Activated naive CD4-positive, alpha-beta T cell treated with anti-CD3 and anti-CD28 coated beads for 36 hours (primary cell): ENCODE data around the gene NKAPL. TPM values are rescaled to one million over a fixed set of nuclear protein-coding genes. Genes with fewer than 3 reads are reported as not detected.

Source experiments
- CTCF ChIA-PET: fragments of 350-600 bp; sonication (Branson Sonifier 250); formaldehyde crosslinking; loops from one replicate; lab custom pipeline; 2021; ENCODE audit warnings: antibody characterized with exemption; lab: Charles Lee
- DNase-seq: peaks from one replicate; pipeline ENCODE4 v3.0.0-alpha.2; 2020
- H3K27ac Mint-ChIP-seq: one replicate; pipeline ENCODE4 v1.8.0; 2021; ENCODE audit warnings: mild to moderate bottlenecking, mixed read lengths
- H3K27me3 Mint-ChIP-seq: one replicate; pipeline ENCODE4 v1.8.0; 2021; ENCODE audit warnings: low read depth, mixed read lengths
- H3K36me3 Mint-ChIP-seq: one replicate; pipeline ENCODE4 v1.8.0; 2021; ENCODE audit warnings: low read depth, mixed read lengths
- H3K4me1 Mint-ChIP-seq: one replicate; pipeline ENCODE4 v1.8.0; 2021; ENCODE audit warnings: low read depth, mixed read lengths
- H3K4me3 Mint-ChIP-seq: one replicate; pipeline ENCODE4 v1.8.0; 2021; ENCODE audit warnings: mild to moderate bottlenecking, moderate library complexity, mixed read lengths
- H3K9me3 Mint-ChIP-seq: one replicate; pipeline ENCODE4 v1.8.0; 2021; ENCODE audit warnings: mixed read lengths
- intact Hi-C: fragments of 100-400 bp; cut with micrococcal nuclease; formaldehyde crosslinking; loops from one replicate; pipeline ENCODE4 v1.15.1; 2023
- total RNA-seq, 2 experiments: library from RNA; stranded (reverse); gene quantifications; one replicate each; pipeline ENCODE4 v1.2.3, GENCODE V29; 2021

NKAPL gene
- under 1 TPM in 1 of 2 experiments, not detected in 1; 0.12 TPM for total RNA-seq

DNA sequence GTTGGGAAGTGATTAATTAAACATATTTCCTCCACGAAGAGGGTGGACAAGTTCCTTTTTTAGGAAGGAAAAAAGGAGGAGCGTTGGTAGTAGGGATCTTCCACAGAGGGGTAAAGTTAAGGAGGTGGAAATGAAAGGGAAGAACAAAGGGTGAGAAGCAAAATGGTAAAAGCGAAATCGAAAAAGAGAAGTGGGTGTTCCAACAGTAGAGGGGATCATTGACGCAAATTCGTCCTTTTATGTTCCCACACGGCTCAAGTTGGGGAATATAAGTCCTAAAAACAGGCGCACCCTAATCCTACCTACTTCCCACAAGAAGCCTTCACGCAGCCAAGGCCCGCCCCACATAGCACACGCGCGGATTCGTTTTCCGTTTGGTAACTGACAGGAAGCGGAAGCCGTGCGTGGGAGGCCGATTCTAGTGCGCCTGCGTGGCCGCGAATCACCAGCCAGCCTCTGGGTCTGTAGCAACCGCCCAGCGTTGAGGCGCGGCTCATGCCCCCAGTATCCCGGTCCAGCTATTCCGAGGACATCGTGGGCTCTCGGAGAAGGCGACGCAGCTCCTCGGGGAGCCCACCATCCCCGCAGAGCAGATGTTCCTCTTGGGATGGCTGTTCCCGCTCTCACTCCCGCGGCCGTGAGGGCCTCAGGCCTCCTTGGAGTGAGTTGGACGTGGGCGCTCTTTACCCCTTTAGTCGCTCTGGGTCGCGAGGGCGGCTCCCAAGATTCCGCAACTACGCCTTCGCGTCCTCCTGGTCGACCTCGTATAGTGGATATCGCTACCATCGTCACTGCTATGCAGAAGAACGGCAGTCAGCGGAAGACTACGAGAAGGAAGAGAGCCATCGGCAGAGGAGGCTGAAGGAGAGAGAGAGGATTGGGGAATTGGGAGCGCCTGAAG, at the start of gene NKAPL:
TSS of gene NKAPL (plus strand) at position 421 of the 901 bp plus-strand sequence. CDS start at position 496, 75 bp downstream.
- intact Hi-C loops: no loop called here

GRCh38 chr6:28209753-28210535, 49.2 kb upstream of the NKAPL start:
- Mint-ChIP-seq H3K4me3 (no peak overlapping the region), H3K4me1 (peaks cover 24% of the 10 kb centered on the region)
- no peak for DNase-seq

More for the DNA sequence above, at the start of gene NKAPL:
- peaks cover 4% of the 10 kb centered on the region for H3K9me3 Mint-ChIP-seq
- DNase-seq: peak; percentile 71
- H3K4me3 Mint-ChIP-seq: peak within 1 kb of the TSS; percentile 26
- H3K4me1 Mint-ChIP-seq: peaks cover 9% of the 10 kb centered on the region
- peak within 1 kb of the TSS; percentile 72 for H3K27ac Mint-ChIP-seq
- peaks cover 4% of the 10 kb centered on the region for H3K36me3 Mint-ChIP-seq
- peaks cover 3% of the 10 kb centered on the region for H3K27me3 Mint-ChIP-seq
- CTCF ChIA-PET: interaction anchor here (0.6 kb wide), 1 partner anchor 569 kb away, joined by 3 read pairs; no protein-coding TSS in a partner anchor

GRCh38 chr6:28211840-28212509, 47.1 kb upstream of the NKAPL start:
- Mint-ChIP-seq H3K9me3 (no peaks in the 10 kb centered on the region), H3K27me3 (peaks cover 76% of the 10 kb centered on the region), H3K27ac (no peak overlapping the region), H3K4me3 (peak overlapping the region; percentile 70), H3K4me1 (peaks cover 24% of the 10 kb centered on the region), H3K36me3 (no peaks in the 10 kb centered on the region)
- intact Hi-C loops: loop anchor here (2.0 to 5.0 kb wide), 6 partner anchors 55 to 460 kb away; partner anchors contain the start of genes ZNF165 and ZSCAN26
- CTCF ChIA-PET: interaction anchor here (0.7 kb wide), 1 partner anchor 13 kb away, joined by 13 read pairs; no protein-coding TSS in a partner anchor
- peak; percentile 30 for DNase-seq

More at GRCh38 chr6:28209753-28210535, 49.2 kb upstream of the NKAPL start:
- H3K9me3 Mint-ChIP-seq: no peaks in the 10 kb centered on the region
- intact Hi-C loops: loop anchor here (5.0 kb wide), 3 partner anchors 57 to 458 kb away; partner anchors contain the start of gene ZSCAN26
- H3K27ac Mint-ChIP-seq: no peak overlapping the region
- no peaks in the 10 kb centered on the region for H3K36me3 Mint-ChIP-seq
- CTCF ChIA-PET: interaction anchor here (0.7 kb wide), 1 partner anchor 404 kb away, joined by 3 read pairs; no protein-coding TSS in a partner anchor
- H3K27me3 Mint-ChIP-seq: peaks cover 77% of the 10 kb centered on the region

DNA sequence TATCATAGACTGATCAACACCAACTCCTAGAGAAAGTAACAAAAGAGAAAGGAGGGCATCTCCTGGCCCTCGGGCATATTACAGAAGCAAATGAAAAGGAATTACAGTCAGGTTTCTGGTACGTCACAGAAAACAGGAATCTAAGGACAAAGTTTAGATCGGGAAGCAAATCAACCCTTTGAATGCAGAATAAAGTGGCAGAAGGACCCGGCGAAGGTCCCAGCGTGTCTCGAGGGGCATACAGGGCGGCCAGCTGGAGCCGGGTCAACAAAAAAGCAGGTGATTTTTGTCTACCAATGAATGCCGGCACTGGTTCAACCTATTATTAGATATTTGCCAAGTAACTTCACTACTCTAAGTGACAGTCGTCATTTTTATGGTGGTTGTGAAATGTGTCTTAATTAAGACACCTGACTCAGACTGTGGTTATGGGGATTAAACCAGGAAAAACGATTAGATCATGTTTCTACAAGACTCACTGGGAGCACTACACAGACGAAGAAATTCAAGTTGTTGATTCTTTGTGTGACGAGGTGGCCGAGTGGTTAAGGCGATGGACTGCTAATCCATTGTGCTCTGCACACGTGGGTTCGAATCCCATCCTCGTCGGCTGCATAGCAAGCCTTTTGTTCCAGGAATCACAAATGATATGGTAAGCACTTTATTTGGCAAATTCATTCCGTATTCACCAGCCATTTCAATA, 46.4 kb upstream of the NKAPL start:
- CTCF ChIA-PET: interaction anchor here (0.6 kb wide), 1 partner anchor 342 kb away, joined by 4 read pairs; no protein-coding TSS in a partner anchor
- Mint-ChIP-seq H3K27me3 (peaks cover 72% of the 10 kb centered on the region), H3K4me3 (peak overlapping the region; percentile 70), H3K9me3 (no peaks in the 10 kb centered on the region), H3K4me1 (peaks cover 18% of the 10 kb centered on the region), H3K36me3 (no peaks in the 10 kb centered on the region), H3K27ac (peak overlapping the region; percentile 38)
- DNase-seq: peak; percentile 86
- intact Hi-C loops: loop anchor here (2.0 to 5.0 kb wide), 6 partner anchors 55 to 460 kb away; partner anchors contain the start of genes ZNF165 and ZSCAN26

DNA sequence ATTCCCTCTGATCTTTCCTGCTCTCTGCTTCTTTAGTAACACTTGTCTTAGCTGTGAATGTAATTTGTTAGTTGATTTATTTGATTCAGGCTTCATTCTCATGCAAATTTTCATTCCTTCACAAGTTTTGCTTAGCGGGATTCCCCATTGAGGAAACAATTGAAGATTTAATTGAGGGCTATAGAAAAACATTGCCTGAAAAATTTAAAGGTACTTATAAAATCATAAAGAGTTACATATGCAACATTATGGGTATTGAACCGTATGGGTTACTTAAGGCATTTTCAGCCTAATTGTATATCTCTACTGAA, 45.9 kb upstream of the NKAPL start:
- Mint-ChIP-seq H3K9me3 (no peaks in the 10 kb centered on the region), H3K4me1 (peaks cover 14% of the 10 kb centered on the region), H3K36me3 (no peaks in the 10 kb centered on the region), H3K27me3 (peaks cover 72% of the 10 kb centered on the region), H3K27ac (no peak overlapping the region), H3K4me3 (no peak overlapping the region)
- CTCF ChIA-PET: interaction anchor here (0.6 kb wide), 1 partner anchor 343 kb away, joined by 4 read pairs; no protein-coding TSS in a partner anchor
- intact Hi-C loops: loop anchor here (2.0 to 5.0 kb wide), 6 partner anchors 54 to 461 kb away; partner anchors contain the start of genes ZNF165 and ZSCAN26
- DNase-seq: no peak

DNA sequence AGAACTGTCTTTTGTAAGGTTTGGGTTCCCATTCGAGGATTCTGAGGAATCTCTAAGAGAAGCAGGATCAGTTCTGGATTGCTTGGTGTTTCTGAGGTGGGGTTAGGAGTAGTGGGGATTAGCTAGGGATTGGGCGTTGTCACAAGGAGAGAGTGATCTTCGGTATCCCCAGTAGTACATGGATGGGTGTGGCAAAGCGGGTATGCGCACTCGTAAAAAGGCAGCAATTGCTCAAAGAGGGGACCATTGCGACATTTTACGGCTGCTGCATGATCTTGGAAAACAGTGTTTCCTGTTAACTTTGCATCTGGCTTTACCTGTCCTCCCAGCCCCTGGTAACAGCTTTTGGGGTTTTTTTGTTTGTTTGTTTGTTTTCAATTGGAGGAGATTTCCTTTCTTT, 43.7 kb upstream of the NKAPL start:
- H3K27ac Mint-ChIP-seq: no peak overlapping the region
- H3K27me3 Mint-ChIP-seq: peaks cover 75% of the 10 kb centered on the region
- H3K4me1 Mint-ChIP-seq: peaks cover 13% of the 10 kb centered on the region
- CTCF ChIA-PET: no interaction called here
- H3K4me3 Mint-ChIP-seq: peak overlapping the region; percentile 7
- no peaks in the 10 kb centered on the region for H3K36me3 Mint-ChIP-seq
- peak; percentile 13 for DNase-seq
- intact Hi-C loops: no loop called here
- H3K9me3 Mint-ChIP-seq: no peaks in the 10 kb centered on the region

DNA sequence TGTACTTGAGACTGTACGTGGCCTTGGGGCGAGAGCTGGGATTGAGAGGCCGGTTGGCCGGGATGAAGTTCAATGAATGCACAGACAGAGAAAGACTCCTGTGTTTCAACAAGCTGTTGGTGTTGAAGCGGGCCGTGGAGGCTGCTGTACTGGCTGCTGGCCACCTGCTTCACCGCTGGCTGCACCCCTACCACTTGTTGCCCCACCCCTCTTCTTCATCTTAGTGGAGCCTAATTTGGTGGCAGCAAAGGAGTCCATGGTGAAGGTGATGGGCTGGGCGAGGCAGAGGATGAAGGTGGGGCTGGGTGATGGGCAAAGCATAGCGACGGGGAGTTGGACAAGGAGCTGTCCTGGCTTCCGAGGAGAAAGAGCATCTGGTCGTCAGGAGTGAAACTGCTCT, 41.2 kb upstream of the NKAPL start:
- Mint-ChIP-seq H3K4me1 (peaks cover 2% of the 10 kb centered on the region), H3K9me3 (no peaks in the 10 kb centered on the region), H3K4me3 (peak overlapping the region; percentile 40), H3K36me3 (no peaks in the 10 kb centered on the region), H3K27ac (no peak overlapping the region), H3K27me3 (peaks cover 71% of the 10 kb centered on the region)
- intact Hi-C loops: no loop called here
- no peak for DNase-seq
- CTCF ChIA-PET: interaction anchor here (0.7 to 1.2 kb wide), 2 partner anchors 8 to 138 kb away, joined by 3 to 5 read pairs; no protein-coding TSS in a partner anchor

DNA sequence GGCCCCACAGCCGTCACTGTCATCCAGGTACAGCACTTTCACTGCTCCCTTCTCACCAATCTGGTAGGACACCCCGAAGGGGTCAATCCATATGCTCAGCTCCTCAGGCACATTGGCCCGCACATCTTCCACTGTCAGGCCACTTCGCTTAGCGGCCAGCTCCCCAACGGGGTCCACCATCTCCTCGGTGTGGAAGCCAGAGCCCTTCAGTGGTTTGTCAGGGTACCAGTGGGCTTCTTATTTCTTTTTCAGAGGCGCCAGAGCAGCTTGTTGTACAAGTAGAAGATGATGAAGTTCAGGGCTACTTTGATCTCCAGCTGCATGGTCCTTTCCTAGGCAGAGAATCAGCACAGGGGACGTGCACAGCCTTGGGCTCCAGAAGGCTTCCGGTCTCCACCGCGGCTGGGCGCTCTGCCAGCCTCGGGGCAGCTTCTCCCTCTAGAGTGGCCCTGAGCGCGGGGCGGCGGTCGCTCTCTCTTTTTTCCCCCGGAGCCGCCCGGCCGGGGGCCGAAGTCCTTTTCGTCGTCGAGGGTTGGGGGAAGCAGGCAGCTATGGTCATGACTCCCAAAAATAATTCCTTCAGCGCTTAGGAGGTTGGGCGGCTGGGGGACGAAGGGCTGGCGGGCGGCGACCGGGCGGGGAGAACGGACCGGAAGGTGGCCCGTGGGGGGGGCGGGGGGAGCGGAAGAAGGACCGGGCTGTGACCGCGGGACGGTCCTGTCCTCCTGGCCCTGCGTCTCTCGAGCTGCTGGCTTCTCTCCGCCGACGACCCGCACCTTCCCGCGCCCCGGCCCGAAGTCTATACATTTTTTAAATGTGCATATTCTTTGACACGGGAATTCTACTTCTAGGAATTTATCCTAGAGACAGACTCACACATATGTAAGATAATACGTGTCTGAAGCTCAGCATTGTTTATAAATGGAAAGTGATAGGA, 40.5 kb upstream of the NKAPL start:
- Mint-ChIP-seq H3K36me3 (no peaks in the 10 kb centered on the region), H3K27ac (no peak overlapping the region), H3K4me1 (peaks cover 1% of the 10 kb centered on the region), H3K9me3 (no peaks in the 10 kb centered on the region), H3K4me3 (peak overlapping the region; percentile 74), H3K27me3 (peaks cover 72% of the 10 kb centered on the region)
- CTCF ChIA-PET: interaction anchor here (0.7 to 1.2 kb wide), 2 partner anchors 137 to 183 kb away, joined by 3 read pairs; no protein-coding TSS in a partner anchor
- intact Hi-C loops: no loop called here
- DNase-seq: peak; percentile 39

DNA sequence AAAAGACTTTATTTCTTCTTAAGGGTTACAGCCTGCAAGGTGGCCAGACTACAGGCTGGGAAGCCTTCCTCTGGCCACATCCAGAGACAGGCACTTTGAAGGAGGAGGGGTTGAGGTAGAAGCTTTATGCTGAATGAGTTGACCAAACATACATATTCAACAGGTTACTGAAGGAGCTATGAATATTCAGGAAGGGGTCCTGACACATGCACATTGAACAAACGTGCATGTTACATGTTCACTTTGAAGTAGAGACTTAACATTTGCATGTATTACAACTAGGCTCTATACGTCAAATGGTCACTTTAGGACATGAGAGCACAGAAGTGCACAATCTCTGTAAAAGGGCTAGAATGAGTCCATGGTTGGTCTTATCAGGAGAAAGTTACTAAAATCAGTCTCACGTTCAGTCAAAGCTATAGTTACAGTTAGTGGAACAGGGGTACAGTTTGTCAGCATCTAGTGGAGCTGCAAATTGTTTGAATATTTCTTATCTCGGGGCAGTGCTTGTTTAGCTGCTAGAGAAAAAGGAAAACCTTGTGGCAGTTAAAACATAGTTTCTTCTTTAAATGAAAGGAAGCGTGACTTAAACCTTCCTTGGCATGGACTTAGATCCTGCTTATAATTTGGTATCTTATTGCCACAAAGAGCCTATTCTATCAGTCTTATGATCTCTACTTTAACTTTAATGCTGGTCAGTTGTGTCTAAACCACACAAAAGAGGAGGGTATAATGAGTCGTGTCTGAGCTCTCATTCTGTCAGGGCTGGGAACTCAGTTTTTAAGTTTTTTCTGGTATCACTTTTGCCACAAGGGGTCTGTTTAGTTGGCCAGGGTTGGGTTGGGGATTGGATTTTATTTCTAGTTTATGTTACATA, 38.6 kb upstream of the NKAPL start:
- Mint-ChIP-seq H3K9me3 (no peaks in the 10 kb centered on the region), H3K4me3 (no peak overlapping the region), H3K4me1 (peaks cover 6% of the 10 kb centered on the region), H3K36me3 (no peaks in the 10 kb centered on the region), H3K27me3 (peaks cover 70% of the 10 kb centered on the region), H3K27ac (no peak overlapping the region)
- intact Hi-C loops: no loop called here
- CTCF ChIA-PET: interaction anchor here (0.6 kb wide), 1 partner anchor 244 kb away, joined by 3 read pairs; no protein-coding TSS in a partner anchor
- no peak for DNase-seq
